Dendritic cell treated with granulocyte-macrophage colony-stimulating factor and Interleukin-4, amounts not matched to agents 40 ng/mL and 50 ng/mL, for 4 days (primary cell): ENCODE measurements around the gene PRDM5.

Experiments
- H3K27ac Mint-ChIP-seq: one replicate; pipeline ENCODE4 v1.8.0; 2022; ENCODE audit warnings: mild to moderate bottlenecking, mixed read lengths
- H3K27me3 Mint-ChIP-seq: one replicate; pipeline ENCODE4 v1.8.0; 2022; ENCODE audit warnings: mild to moderate bottlenecking, mixed read lengths
- H3K36me3 Mint-ChIP-seq: one replicate; pipeline ENCODE4 v1.8.0; 2022; ENCODE audit warnings: low read depth, mixed read lengths
- H3K4me1 Mint-ChIP-seq: one replicate; pipeline ENCODE4 v1.8.0; 2022; ENCODE audit warnings: low read depth, mixed read lengths
- H3K4me3 Mint-ChIP-seq: one replicate; pipeline ENCODE4 v1.8.0; 2022; ENCODE audit warnings: mild to moderate bottlenecking, moderate library complexity, mixed read lengths
- H3K9me3 Mint-ChIP-seq: one replicate; pipeline ENCODE4 v1.8.0; 2022; ENCODE audit warnings: mixed read lengths
- intact Hi-C: fragments of 100-400 bp; cut with micrococcal nuclease; formaldehyde crosslinking; loops from one replicate; pipeline ENCODE4 v1.15.0; 2022

PRDM5 gene

DNA sequence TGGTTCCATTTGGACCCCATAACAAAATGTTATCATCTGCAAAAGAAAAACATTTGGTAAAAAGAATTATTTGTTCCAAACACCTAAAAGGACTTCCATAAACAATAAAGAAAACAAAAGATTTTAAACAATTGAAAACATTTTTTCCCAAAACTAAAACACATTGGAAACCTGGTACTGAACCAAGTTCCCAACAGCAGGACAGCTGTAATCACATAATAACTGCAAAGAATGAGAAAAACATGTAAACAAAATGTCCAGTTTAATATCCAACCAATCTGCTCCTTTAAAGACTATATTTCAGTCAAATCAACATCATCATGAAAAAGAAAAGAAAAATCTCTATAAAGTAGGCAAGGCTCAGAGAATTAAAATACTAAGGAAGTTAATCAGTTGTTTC, 36.3 kb downstream of the PRDM5 start:
- H3K4me3 Mint-ChIP-seq, result no peak overlapping the region
- no peak overlapping the region for H3K27ac Mint-ChIP-seq
- no peaks in the 10 kb centered on the region for H3K4me1 Mint-ChIP-seq
- intact Hi-C loops, result no loop called here
- peaks cover 3% of the 10 kb centered on the region for H3K9me3 Mint-ChIP-seq
- H3K36me3 Mint-ChIP-seq, result no peaks in the 10 kb centered on the region
- no peaks in the 10 kb centered on the region for H3K27me3 Mint-ChIP-seq

DNA sequence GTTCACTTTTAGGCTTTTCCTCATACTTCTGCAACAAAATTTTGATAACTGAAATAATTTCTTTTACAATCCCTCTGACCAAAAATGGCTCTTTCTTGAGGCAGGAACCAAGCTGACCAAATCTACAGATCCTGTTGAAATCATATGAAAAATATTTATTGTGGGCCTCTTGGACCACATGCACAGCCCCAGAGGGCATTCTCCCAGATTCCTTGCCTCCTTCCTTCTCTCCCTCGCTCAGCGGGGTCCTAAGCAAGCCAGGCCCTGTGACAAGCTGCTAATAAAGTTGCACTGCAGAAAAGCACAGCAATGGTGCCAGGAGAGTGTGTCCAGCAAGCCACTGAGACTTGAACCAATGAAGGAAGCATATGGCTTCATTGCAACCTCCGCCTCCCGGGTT, 40.7 kb downstream of the PRDM5 start:
- Mint-ChIP-seq H3K9me3 (no peaks in the 10 kb centered on the region), H3K4me1 (no peaks in the 10 kb centered on the region), H3K27me3 (no peaks in the 10 kb centered on the region), H3K36me3 (no peaks in the 10 kb centered on the region), H3K4me3 (no peak overlapping the region), H3K27ac (no peak overlapping the region)
- intact Hi-C loops, result no loop called here

DNA sequence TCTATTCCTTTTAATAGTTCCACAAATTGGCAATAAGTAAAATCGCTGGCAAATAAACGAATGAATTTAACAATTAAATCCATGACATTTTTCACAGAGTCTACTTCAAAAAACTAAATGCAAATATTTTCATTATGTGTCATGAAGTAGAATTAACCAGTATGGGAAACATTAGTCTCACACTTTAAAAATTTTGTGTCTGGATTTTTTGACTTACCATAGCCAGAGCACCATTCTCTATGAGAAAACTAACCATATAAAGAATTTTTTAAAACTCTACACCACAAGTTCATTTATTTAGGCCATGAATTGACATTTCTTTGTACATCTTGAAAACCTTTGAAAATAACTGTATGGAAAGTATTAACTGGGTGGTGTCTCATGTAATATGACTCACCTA, 41.2 kb downstream of the PRDM5 start:
- Mint-ChIP-seq H3K4me3 (no peak overlapping the region), H3K9me3 (no peaks in the 10 kb centered on the region), H3K27me3 (no peaks in the 10 kb centered on the region), H3K36me3 (no peaks in the 10 kb centered on the region), H3K27ac (no peak overlapping the region), H3K4me1 (no peaks in the 10 kb centered on the region)
- intact Hi-C loops, result no loop called here

DNA sequence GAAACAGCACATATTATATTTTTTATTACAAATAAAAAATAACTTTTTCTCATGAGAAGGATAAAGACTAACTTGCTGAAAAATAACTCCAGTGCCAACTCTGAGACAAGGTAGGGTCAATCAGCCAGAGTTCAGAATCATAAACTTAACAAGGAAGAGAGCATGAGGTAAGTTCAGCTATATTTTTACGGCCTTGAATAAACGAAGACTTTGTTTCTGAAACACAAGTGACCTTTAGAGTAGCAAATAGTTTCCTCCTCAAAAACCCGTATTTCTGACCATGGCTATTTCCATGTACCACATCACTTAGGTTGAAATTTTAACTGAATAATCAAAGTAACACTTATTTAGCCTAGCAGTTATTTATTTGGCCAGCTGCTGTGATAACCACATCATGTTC, 45.5 kb downstream of the PRDM5 start:
- no peaks in the 10 kb centered on the region for H3K9me3 Mint-ChIP-seq
- H3K27me3 Mint-ChIP-seq, result no peaks in the 10 kb centered on the region
- H3K27ac Mint-ChIP-seq, result no peak overlapping the region
- no peak overlapping the region for H3K4me3 Mint-ChIP-seq
- no peaks in the 10 kb centered on the region for H3K4me1 Mint-ChIP-seq
- no peaks in the 10 kb centered on the region for H3K36me3 Mint-ChIP-seq
- intact Hi-C loops, result no loop called here

DNA sequence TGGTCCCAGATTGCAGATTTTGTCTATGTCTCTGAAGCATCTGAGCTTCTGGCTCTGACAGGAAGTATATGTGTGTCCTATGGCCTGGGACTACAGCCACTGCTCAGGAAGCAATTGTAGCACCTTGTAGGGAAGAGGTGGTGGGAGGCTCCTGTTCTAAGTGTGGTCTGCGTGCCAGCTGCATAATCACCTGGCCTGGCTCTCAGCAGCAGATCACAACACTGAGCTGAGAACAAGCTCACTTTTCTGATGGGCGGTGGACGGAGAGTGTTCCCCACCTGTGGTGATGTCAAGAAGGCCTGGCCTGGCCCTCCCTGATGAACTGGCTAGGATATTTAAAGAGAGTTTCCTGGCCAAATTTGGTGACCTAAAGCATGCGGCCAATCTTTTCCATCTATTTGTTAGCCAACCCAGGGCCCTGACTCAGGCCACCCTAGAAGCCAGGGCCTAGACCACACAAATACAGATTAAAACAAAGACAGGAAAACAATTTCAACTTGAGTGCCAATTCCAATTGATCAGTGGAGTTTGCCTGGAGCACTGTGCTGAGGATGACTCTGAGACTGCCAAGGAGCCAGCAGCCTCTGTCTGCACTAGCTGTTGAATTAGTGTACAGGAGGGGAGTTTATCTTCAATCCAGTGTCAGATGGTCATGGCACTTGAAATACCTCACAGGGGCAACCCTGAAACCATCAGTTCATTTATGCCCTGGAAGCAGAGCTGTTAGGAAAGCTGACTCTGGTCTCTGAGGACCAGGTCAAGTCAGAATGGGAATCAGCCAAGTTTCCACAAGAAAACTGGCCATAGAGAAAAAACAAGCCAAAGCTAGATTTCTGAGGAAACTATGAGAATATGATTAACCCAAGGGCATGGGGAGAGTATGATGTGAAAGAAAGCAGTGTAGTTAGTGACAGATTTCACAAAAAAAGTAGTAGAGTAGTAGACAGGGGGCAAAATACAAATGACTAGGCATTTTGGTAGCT, 47.4 kb downstream of the PRDM5 start:
- H3K27ac Mint-ChIP-seq, result no peak overlapping the region
- no peaks in the 10 kb centered on the region for H3K36me3 Mint-ChIP-seq
- intact Hi-C loops, result no loop called here
- no peaks in the 10 kb centered on the region for H3K27me3 Mint-ChIP-seq
- H3K4me1 Mint-ChIP-seq, result no peaks in the 10 kb centered on the region
- no peaks in the 10 kb centered on the region for H3K9me3 Mint-ChIP-seq
- no peak overlapping the region for H3K4me3 Mint-ChIP-seq

DNA sequence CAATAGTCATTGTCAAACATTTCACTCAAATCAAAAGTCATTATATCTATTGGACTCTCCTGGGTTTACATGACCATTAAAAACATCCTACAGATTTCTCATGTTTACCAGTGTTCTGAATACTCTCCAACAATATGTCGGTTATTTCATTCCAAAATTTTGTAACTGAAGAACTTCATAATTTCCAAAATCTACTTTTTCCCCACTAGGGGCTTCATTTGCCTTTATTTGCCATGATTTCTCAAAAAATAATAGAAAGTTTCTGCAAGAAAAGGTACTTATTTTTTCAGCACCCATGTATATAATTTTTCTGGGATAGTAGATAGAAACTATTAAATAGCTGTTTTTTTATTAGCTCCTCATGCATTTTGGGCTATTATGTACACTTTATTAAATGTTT, 49.0 kb downstream of the PRDM5 start:
- Mint-ChIP-seq H3K9me3 (no peaks in the 10 kb centered on the region), H3K36me3 (no peaks in the 10 kb centered on the region), H3K27ac (no peak overlapping the region), H3K4me1 (no peaks in the 10 kb centered on the region), H3K27me3 (no peaks in the 10 kb centered on the region), H3K4me3 (no peak overlapping the region)
- intact Hi-C loops, result no loop called here

DNA sequence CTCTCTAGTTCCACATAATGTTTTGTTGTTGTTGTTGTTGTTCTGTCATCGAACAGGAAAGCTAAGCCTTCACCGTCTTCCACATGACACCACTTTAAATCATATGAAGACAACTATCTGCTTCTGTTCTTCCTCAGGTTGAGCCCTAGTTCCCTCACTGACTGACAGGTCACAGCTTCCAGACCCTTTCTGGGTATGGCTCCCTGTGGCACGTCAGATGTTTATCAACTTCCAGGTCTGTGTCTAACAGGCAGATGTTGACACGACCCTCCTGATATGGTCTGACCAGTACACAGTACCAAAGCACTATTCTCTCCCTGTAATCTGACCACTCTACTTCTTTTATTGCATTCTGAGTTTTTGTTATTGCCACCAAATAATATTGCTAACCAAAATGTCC, 51.4 kb downstream of the PRDM5 start:
- Mint-ChIP-seq H3K9me3 (no peaks in the 10 kb centered on the region), H3K4me1 (no peaks in the 10 kb centered on the region), H3K36me3 (no peaks in the 10 kb centered on the region), H3K27me3 (no peaks in the 10 kb centered on the region), H3K4me3 (no peak overlapping the region), H3K27ac (no peak overlapping the region)
- intact Hi-C loops, result no loop called here

DNA sequence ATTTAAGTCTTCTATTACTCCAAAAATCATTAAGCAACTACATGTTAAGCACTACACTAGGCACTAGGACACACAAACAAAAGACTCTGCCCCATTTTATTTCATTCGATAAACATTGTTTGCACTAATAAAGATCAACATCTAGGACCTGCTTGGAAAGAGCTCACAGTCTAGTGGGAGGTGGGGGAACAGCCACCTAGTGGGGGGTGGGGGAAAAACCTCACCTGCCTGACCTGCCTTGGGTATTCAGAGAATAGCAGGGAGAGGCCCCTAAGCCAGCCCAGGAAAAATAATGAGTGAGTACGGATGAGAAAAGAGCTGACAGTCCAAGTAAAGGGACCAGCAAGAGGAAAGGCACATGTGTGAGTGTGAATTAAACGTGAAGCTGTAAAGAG, 52.2 kb downstream of the PRDM5 start:
- intact Hi-C loops, result no loop called here
- no peaks in the 10 kb centered on the region for H3K36me3 Mint-ChIP-seq
- no peak overlapping the region for H3K27ac Mint-ChIP-seq
- H3K4me1 Mint-ChIP-seq, result no peaks in the 10 kb centered on the region
- no peaks in the 10 kb centered on the region for H3K27me3 Mint-ChIP-seq
- H3K9me3 Mint-ChIP-seq, result no peaks in the 10 kb centered on the region
- H3K4me3 Mint-ChIP-seq, result no peak overlapping the region

DNA sequence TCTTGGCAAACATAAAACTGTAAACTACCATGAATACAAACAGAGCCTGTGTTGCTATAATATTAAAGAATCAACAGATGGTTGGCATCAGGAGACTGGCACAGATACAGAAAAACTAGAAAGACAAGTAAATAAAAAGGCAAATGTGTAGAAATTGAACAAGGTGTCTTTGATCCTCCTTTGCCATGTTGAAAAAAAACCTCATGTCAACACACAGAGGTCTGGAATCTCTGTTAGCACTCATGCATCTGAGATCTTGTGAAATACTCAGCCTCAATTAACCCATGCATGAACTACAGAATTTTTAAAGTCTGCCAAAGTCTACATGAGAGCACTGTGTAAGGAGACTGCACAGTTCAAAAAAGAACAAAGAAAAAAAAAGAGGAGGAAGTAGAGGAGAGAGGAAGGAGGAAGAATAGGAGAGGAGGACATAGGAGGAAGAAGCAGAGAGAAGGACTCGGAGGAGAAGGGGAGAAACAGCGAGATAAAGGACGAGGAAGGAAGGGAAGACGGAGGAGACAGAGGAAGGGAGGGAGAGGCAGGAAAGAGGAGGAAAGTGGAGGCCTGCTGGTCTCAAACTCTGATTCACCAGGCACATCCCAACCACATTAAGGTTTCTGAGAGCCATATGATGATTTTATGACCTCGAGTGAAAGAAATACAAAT, 52.8 kb downstream of the PRDM5 start:
- no peaks in the 10 kb centered on the region for H3K9me3 Mint-ChIP-seq
- intact Hi-C loops, result no loop called here
- H3K27ac Mint-ChIP-seq, result no peak overlapping the region
- no peaks in the 10 kb centered on the region for H3K27me3 Mint-ChIP-seq
- no peaks in the 10 kb centered on the region for H3K36me3 Mint-ChIP-seq
- no peak overlapping the region for H3K4me3 Mint-ChIP-seq
- no peaks in the 10 kb centered on the region for H3K4me1 Mint-ChIP-seq

DNA sequence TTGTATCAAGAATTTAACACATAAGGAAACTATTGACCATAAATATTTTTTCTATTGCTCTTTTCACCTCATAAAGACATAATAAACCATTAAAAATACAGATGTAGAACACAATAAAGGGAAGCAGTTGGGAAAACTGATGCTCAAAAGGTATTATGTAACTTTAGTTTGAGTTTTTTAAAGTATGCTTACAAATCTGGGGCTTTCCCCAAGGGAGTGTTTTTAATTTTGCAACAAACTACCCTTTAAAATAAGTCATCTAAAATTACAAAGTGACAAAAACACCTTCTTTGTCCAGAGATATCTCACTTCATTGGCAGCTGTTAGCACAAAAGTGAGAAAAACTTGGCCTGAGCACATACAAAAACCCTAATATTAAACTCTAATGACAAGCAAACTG, 55.0 kb downstream of the PRDM5 start:
- no peak overlapping the region for H3K27ac Mint-ChIP-seq
- intact Hi-C loops, result no loop called here
- H3K4me3 Mint-ChIP-seq, result no peak overlapping the region
- no peaks in the 10 kb centered on the region for H3K4me1 Mint-ChIP-seq
- H3K9me3 Mint-ChIP-seq, result no peaks in the 10 kb centered on the region
- H3K36me3 Mint-ChIP-seq, result no peaks in the 10 kb centered on the region
- H3K27me3 Mint-ChIP-seq, result no peaks in the 10 kb centered on the region

DNA sequence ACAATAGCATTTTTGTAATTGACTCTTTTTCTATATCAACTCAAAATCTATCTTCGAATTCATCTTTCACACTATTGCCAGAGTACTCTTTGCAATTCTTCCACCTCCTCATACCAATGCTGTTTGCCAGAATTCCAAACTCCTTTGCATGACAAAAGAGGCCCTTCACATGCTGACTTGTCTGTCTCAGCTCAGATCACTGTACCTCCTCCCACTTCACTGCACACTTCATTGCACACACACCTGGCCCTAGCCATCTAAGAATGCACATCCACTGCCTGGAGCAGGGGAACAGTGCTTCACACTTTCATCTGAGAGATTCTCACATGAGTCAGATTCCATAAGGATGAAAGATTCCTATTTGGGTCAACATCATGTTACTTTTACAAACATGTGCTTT, 56.5 kb downstream of the PRDM5 start:
- Mint-ChIP-seq H3K4me1 (no peaks in the 10 kb centered on the region), H3K9me3 (no peaks in the 10 kb centered on the region), H3K27me3 (no peaks in the 10 kb centered on the region), H3K4me3 (no peak overlapping the region), H3K36me3 (no peaks in the 10 kb centered on the region), H3K27ac (no peak overlapping the region)
- intact Hi-C loops, result no loop called here

DNA sequence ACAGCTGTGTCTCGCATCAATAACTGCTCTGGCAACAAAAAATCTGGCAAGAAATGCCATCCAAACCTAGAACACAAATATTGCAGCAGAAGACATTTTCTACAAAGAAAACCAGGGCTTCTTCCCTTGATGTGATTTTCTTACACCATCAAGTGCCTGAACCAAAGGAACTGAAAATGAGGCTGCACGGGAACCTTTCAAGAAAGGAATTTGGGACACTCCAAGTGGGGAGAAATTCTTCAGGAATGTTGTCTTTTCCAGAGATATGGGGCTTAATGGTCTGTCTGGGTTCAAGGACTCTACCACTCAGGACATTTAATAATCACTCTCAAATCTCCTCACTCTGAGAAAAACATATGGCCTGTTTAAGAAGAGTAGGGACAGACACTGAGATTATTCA, 57.6 kb downstream of the PRDM5 start:
- Mint-ChIP-seq H3K4me1 (no peaks in the 10 kb centered on the region), H3K9me3 (no peaks in the 10 kb centered on the region), H3K27ac (no peak overlapping the region), H3K27me3 (no peaks in the 10 kb centered on the region), H3K36me3 (no peaks in the 10 kb centered on the region), H3K4me3 (no peak overlapping the region)
- intact Hi-C loops, result no loop called here

DNA sequence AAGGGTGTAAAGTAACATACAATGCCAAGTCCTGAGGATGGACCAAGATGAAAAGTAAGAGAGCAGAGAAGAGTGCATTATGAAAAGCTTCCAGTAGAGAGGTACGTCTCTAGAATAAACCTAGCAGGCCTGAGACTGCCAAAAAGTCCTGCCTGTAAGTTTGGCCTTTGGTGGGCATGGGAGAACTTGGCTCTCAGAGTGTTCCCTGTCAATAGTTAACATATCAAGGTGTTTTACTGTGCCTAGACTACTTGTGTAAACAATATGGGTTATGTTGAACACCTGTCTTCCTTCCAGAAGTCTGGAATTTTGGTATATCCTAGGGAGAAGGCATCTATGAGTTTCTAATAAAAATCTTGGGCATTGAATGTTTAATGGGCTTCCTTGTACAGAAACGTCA, 60.1 kb downstream of the PRDM5 start:
- H3K4me3 Mint-ChIP-seq, result no peak overlapping the region
- no peaks in the 10 kb centered on the region for H3K36me3 Mint-ChIP-seq
- intact Hi-C loops, result no loop called here
- no peaks in the 10 kb centered on the region for H3K27me3 Mint-ChIP-seq
- H3K4me1 Mint-ChIP-seq, result no peaks in the 10 kb centered on the region
- H3K27ac Mint-ChIP-seq, result no peak overlapping the region
- H3K9me3 Mint-ChIP-seq, result no peaks in the 10 kb centered on the region

DNA sequence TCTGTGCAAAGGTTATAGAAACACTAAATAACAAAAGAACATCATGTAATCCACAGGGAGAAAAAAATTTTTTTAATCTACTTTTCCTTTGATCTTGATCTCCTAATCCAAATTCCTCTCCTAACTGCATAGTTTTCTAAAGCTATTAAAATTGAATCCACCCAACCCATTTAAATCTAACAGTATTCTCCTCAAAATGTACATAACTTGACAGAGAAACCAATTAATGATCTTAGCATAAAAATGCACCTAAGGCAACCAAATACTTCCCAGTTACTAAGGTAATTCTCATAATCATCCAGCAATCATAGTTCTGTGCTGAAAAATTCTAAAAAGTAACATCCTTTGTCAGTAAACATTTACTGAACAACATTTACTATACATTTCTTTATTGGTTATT, 60.7 kb downstream of the PRDM5 start:
- Mint-ChIP-seq H3K4me1 (no peaks in the 10 kb centered on the region), H3K27me3 (no peaks in the 10 kb centered on the region), H3K4me3 (no peak overlapping the region), H3K36me3 (no peaks in the 10 kb centered on the region), H3K27ac (no peak overlapping the region), H3K9me3 (no peaks in the 10 kb centered on the region)
- intact Hi-C loops, result no loop called here

DNA sequence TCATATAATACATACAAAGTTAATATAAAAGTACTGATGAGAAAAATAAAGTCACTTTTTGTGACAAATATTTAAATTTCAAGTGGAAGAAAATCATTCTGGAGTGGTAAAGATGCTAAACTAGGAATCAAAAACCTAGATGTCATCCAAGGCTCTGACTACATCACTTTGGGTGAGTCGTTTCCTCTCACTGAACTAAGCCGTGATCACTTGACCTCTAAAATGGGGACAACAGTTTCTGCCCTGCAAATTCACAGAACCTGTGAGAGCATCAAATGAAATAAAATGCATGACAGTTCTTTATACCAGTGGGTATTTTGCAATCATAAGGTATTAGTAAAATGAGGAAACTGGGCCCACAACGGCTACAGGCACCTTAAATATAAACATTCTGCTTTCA, 63.8 kb downstream of the PRDM5 start:
- no peak overlapping the region for H3K4me3 Mint-ChIP-seq
- intact Hi-C loops, result no loop called here

More for the DNA sequence above, 63.8 kb downstream of the PRDM5 start:
- H3K4me1 Mint-ChIP-seq, result no peaks in the 10 kb centered on the region
- H3K27ac Mint-ChIP-seq, result no peak overlapping the region
- no peaks in the 10 kb centered on the region for H3K36me3 Mint-ChIP-seq
- H3K9me3 Mint-ChIP-seq, result no peaks in the 10 kb centered on the region
- H3K27me3 Mint-ChIP-seq, result no peaks in the 10 kb centered on the region
